ENCODE data around the gene DDX56.
"Not testable (repeated sequence)": the region's sequence is repeated elsewhere in the genome, so short reads cannot be mapped to it uniquely, and the experiment has no call there.

DNA sequence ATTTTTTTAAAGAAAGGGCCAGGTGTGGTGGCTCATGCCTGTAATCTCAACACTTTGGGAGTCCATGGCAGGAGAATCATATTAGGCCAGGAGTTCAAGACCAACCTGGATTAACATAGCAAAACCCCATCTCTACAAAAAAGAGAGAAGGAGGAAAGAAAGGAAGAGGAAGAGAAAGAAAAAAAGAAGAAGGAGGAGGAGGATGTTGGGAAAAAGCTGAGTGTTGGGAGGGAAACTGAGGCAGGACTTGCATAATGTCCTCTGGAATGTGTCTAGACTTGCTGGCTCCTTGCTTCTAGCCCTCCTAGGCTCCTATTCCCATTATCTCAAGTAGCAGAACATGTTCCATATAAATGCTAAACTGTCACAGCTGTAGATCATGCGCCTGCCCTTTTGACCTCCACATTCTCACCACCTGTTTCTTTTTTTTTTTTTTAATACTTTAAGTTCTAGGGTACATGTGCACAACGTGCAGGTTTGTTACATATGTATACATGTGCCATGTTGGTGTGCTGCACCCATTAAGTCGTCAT, 21.2 kb downstream of the DDX56 start:
- TF ChIP-seq EZH2 (IDR thresholded peaks at IDR 0.05; ENCODE audit: insufficient read depth, poor library complexity, severe bottlenecking); EZH2phosphoT487 (IDR thresholded peaks at IDR 0.05; ENCODE audit: insufficient read depth, low read depth): not testable (repeated sequence)
